ENCODE measurements around the gene ADAM10.

The ADAM10 gene

GRCh38 chr15:58742022-58742813, 7.3 kb downstream of the ADAM10 start:
- no peak for TF ChIP-seq CTCF (IDR thresholded peaks at IDR 0.05; ENCODE audit: low read depth, low read length)
- DNase-seq (ENCODE audit: extremely low read depth, low read depth): no peak

- no peak for DNase-seq (ENCODE audit: extremely low read depth, low read depth)
Observed at GRCh38 chr15:58741032-58741431, 8.5 kb downstream of the ADAM10 start.

DNA sequence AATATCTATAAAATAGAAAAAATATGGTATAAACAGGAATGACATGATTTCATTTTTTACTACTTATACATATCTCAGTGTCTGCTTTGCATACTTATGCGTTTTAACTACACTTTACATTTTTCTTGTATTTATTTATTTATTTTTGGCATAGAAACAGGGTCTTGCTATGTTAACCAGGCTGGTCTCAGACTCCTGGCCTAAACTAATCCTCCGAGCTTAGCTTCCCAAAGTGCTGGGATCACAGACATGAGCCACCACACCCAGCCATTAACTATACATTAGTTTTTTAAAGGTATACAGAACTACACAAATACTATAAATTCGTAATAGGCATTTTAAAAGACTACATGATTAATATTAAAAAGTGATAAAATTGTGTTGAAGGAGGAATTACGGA, 9.1 kb downstream of the ADAM10 start:
- no peak for DNase-seq (ENCODE audit: extremely low read depth, low read depth)
- TF ChIP-seq CTCF (IDR thresholded peaks at IDR 0.05; ENCODE audit: low read depth, low read length): no peak

More at GRCh38 chr15:58741032-58741431, 8.5 kb downstream of the ADAM10 start:
- no peak for TF ChIP-seq CTCF (IDR thresholded peaks at IDR 0.05; ENCODE audit: low read depth, low read length)

- TF ChIP-seq CTCF (IDR thresholded peaks at IDR 0.05; ENCODE audit: low read depth, low read length): no peak
- DNase-seq (ENCODE audit: extremely low read depth, low read depth): no peak
Observed at GRCh38 chr15:58738046-58738707, 11.3 kb downstream of the ADAM10 start.

DNA sequence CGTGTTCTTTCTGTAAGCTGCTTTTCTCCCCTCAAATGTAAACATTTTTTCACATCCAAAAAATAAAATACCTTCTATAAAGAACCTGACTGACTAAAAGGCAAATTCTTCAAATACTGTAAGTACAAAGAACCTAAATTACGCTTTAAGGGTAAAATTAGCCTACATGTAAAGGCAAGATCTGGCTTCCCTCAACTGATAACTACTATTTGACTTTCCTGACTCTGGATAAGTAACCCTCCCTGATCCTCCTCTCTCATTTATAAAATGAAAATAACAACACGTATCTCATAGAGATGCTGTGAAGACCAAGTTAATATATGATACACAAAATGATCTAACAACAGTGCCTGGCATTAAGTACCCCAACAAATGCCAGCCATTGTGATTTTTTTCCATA, 12.2 kb downstream of the ADAM10 start:
- no peak for TF ChIP-seq CTCF (IDR thresholded peaks at IDR 0.05; ENCODE audit: low read depth, low read length)
- no peak for DNase-seq (ENCODE audit: extremely low read depth, low read depth)

GRCh38 chr15:58736018-58736643, 13.4 kb downstream of the ADAM10 start:
- no peak for TF ChIP-seq CTCF (IDR thresholded peaks at IDR 0.05; ENCODE audit: low read depth, low read length)
- no peak for DNase-seq (ENCODE audit: extremely low read depth, low read depth)

- no peak for DNase-seq (ENCODE audit: extremely low read depth, low read depth)
- TF ChIP-seq CTCF (IDR thresholded peaks at IDR 0.05; ENCODE audit: low read depth, low read length): no peak
Observed at GRCh38 chr15:58734859-58735258, 14.6 kb downstream of the ADAM10 start.
